ENCODE results near the gene MAPK9. TPM values are rescaled to one million over a fixed set of nuclear protein-coding genes. Genes with fewer than 3 reads are reported as not detected.
A peak's percentile ranks its signal among the peaks of the same experiment; 100 is the strongest.
"Not testable (repeated sequence)": the region's sequence is repeated elsewhere in the genome, so short reads cannot be mapped to it uniquely, and the experiment has no call there.

MAPK9 gene
- total RNA-seq, 1 donor from 2014 or later = 15.0 TPM

DNA sequence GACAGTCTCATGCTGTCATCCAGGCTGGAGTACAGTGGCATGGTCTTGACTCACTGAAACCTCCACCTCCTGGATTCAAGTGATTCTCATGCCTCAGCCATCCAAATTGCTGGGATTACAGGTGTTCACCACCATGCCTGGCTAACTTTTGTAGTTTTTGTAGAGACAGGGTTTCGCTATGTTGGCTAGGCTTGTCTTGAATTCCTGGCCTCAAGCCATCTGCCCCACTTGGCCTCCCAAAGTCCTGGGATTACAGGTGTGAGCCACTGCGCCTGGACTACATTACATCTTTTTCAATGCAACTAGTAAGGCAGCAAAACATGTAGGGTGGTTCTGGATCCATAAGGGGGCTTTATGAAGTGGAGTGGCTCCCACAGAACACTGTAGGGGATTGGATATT lies 53.3 kb downstream of the MAPK9 start:
- DNase-seq (ENCODE audit: low spot score) = no peak
- no peak for ATAC-seq

DNA sequence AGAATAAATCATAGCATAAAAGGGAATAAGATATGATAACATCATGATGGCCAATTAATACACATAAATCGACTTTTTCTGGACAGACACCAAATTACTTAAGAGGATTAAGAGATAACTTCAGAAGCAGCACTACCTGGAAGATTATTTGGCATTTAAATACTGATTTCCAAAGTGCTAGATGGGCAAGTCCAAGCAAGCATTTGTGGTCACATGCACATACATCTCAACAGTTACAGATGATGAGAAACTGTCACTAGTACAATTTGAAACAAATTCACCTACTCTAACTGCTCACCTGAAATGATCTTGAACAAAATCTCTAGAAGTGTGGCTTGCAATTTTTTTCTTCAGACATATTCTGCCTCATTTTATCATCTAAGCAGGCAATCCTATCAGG lies 56.0 kb downstream of the MAPK9 start:
- no peak for ATAC-seq

DNA sequence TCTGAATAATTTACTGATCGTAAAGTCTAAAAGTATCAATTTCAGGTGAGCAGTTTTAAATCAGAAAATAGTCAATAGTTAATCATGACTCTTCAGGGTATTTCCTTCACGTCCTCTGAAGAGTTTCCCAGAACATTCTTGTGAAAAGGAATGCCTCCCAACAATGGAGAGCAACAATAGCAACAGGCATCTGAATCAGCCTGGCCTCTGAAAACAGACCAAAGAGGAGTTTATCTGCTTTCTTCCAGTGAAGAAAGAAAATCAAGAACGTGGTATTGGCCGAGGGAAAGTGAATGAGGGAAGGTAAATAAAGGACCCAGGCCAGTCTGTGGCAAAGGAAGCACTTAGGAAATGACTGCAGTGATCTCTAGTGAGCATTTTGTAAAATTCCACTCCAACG lies 56.8 kb downstream of the MAPK9 start:
- DNase-seq (ENCODE audit: low spot score) (no peak), ATAC-seq (no peak)

More for the DNA sequence above, 56.0 kb downstream of the MAPK9 start:
- no peak for DNase-seq (ENCODE audit: low spot score)

DNA sequence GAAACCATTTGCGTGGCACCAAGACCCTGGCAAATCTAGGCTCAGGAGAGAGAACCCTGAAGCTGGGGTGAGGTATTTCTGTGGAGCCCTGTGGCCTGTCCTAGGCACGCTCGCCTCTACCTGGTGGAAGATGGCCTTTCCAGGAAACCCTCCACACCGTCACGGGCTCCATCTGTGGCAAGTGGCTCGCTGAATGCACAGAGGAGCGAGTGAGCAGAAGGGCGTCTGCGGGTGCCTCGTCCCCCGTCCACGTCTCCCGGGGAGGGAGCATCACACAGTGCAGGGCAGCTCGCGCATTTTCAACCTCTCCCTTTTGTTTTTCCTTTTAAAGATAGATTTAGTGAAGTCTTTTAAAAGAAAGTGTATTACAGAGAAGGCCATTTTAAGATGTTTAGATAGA lies 57.6 kb downstream of the MAPK9 start:
- ATAC-seq (no peak), DNase-seq (ENCODE audit: low spot score) (no peak)

- ATAC-seq (no peak), DNase-seq (ENCODE audit: low spot score) (no peak)
These were observed 58.2 kb downstream of the MAPK9 start for GRCh38 chr5:180233729-180234128.

DNA sequence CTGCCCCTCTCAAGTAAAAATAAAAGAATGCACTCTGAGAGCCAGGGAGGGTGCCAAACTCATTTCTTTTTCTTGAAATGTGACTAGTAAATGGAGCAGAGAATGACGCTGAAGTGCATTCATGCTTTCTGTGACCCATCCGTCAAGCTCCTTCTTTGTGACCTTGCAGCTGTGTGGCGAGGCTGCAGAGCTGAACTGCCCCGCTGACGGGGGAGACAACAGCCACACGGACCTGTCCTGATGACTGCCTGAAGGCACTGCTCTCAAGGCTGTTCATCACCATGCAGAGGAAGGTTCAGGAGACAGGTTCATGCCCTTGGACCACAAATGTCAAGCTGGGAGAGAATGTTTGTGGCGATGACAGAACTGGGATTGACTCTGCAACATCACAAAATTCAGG lies 61.9 kb downstream of the MAPK9 start:
- no peak for DNase-seq (ENCODE audit: low spot score)
- no peak for ATAC-seq

DNA sequence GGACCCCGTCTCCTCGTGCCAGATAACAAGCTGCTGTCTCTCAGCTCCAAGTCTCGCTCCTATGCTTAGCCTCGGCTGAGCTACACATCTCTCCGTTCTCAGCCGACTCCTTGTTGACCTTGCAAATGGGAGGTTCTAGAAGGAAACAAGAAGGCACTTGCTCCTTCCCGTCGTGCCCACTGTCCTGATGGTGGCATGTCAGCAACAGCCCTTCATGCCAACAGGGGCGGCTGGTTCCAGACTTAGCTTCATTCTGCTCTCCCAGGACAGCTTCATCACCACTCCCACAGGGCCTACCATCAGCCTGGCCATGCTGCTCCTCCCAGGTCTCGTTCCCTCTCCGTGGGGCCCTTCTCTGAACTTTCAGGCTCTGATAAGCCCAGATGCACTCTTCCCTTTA lies 69.8 kb downstream of the MAPK9 start:
- ATAC-seq = no peak
- no peak for DNase-seq (ENCODE audit: low spot score)

DNA sequence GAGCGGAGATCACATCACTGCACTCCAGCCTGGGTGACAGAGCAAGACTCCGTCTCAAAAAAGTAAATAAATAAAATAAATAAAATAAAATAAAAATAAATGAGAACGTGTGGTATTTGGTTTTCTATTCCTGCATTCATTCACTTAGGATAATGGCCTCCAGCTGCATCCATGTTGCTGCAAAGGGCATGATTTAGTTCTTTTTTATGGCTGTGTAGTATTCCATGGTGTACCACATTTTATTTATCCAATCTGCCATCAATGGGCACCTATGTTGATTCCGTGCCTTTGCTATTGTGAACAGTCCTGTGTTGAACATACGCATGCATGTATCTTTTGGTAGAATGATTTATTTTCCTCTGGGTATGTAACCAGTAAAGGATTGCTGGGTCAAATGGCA lies 74.1 kb downstream of the MAPK9 start:
- no peak for DNase-seq (ENCODE audit: low spot score)
- no peak for ATAC-seq

- DNase-seq (ENCODE audit: low spot score) (no peak), ATAC-seq (no peak)
These were observed 75.2 kb downstream of the MAPK9 start for GRCh38 chr5:180216646-180217171.

DNA sequence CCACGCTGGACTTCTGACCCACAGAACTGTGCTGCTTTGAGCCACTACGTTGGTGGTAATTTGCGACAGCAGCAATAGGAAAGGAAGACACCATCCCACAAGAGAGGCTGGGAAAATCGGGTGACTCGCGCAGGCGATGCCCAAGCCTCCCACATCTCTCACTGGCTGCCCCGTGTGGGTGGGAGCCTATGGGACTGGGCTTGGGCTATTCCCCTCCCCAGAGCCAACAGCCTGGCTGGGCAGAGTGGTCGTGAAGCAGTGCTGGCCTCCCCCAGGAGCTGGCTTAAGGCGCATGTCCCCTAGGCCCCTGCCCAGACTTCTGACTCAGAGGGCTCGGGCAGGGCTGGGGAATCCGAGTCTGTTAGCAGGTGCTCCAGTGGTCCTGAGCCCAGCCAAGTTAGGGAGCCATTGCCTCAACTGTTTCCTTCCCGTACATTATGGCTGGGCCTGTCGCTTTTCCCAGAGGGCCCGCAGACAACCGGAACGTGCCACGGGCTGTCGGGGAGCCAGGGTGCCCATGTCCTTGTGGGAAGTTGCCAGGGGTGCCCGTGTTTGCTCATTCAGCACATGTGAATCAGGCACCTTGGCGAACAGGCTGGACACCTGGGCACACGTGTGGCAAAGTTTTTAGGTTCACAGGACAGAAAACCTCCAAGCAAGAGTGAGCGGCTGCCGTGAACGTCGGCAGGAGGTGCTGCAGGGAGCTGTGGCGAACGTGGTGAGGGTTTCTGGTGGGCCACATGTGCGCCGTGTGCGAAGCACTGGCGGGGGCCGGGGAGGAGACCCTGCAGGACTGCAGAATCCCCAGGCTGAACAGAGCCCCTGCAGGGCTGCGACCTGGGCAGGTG lies 75.9 kb downstream of the MAPK9 start:
- DNase-seq (ENCODE audit: low spot score) = no peak

GRCh38 chr5:180214870-180215770 lies 76.8 kb downstream of the MAPK9 start:
- ATAC-seq (no peak), DNase-seq (ENCODE audit: low spot score) (no peak)

More for the DNA sequence above, 75.9 kb downstream of the MAPK9 start:
- ATAC-seq = no peak

- no peak for ATAC-seq
These were observed 78.2 kb downstream of the MAPK9 start for GRCh38 chr5:180213657-180214207.

DNA sequence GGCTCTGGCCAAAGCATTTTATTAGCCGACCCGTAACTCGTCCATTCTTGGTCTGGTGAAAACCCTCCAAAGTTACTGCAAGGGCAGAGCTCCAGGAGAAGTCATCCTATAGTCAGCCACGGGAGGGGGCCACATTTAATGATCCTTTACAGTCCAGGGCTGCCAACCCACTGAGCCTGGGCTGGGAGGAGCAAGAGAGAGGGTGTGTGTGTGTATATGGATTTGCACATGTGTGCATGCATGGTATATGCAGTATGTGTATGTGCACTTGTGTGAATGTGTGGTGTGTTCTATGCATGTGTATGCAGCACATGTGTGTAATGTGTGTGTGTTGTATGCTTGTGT lies 78.7 kb downstream of the MAPK9 start:
- DNase-seq (ENCODE audit: low spot score) (no peak), ATAC-seq (no peak)

More at GRCh38 chr5:180213657-180214207, 78.2 kb downstream of the MAPK9 start:
- DNase-seq (ENCODE audit: low spot score) = no peak

DNA sequence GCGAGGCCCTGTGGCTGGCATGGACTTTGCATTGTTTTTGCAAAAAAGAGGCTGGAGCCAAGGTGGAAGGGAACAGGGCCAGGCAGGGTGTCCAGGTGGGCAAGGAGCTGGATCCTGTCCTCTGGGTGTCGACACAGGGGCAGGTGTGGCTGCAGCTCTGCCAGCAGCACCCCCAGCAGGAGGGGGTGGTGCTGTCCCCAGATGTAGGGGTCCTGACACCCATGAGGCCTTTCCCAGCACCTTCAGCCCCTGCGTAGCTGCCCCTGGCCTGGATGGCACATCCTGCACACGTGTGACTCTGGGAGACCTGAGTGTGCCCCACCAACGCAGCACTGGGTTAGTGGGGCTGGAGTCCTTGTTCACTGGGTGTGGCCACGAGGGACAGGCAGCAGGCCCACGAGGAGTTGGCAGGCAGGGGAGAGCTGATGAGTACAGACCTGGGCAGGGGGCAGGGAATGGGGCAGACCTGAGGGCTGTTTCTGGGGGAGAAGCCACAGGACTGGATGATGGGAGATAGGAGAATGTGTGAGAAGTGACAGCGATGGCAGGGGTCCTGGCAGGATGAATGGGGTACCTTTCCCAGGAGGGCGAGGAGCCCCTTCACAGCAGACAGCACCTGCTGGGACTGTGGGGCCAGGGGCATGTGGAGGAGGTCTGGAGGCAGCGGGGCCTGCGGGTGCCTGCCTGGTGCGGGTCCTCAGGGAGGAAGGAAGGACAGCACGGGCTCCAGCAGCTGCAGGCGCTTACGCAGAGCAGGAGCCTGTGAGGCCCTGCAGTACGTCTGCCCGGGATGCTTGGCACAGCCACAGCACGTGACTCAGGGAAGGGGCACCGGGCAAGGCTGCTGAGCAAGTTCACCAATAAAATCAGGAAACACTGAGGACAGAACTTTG lies 79.3 kb downstream of the MAPK9 start:
- ATAC-seq = no peak
- DNase-seq (ENCODE audit: low spot score) = no peak

GRCh38 chr5:180211761-180212035 lies 80.2 kb downstream of the MAPK9 start:
- ATAC-seq (no peak), DNase-seq (ENCODE audit: low spot score) (no peak)

GRCh38 chr5:180210961-180211760 lies 80.7 kb downstream of the MAPK9 start:
- DNase-seq (ENCODE audit: low spot score) (no peak), ATAC-seq (no peak)

- DNase-seq (ENCODE audit: low spot score); ATAC-seq: not testable (repeated sequence)
These were observed 81.8 kb downstream of the MAPK9 start for GRCh38 chr5:180210077-180210476.

GRCh38 chr5:180209137-180209581 lies 82.7 kb downstream of the MAPK9 start, which contains the start of gene RASGEF1C:
Gene RASGEF1C, minus strand, starts transcription at chr5:180209211. Its CDS starts 71,159 bp downstream, at chr5:180138052.
- DNase-seq (ENCODE audit: low spot score) = peak; percentile 62
- ATAC-seq = peak; percentile 97

DNA sequence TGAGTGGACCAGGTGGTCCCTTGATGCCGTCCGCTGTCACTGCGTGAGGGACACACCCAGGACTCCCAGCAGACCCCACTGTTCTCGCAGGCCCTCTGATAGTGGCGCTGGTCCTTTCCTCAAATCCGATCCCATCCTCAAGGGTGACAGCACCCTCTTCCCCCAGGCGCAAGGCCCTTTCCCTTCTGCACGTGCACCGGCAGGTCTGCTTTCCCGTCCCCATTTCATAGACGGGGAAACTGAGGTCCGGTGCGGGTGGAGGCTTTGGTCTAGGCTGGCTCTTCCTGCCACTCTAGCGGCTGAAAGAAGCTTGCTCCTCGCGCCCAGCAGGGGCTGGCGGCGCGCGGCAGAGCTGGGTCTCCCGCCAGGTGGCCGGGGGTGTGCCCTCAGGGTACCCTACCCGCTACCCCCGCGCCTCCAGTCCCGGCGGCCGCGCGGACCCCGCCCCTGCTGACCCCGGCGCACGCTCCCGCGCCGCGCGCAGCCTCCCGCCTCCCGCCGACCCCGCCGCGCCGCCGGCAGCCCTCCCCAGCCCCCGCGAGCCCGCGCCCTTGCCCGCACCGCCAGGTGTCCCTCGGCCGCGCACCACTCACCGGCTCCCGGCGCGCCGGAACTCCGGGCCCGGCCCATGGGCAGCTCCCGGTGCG lies 83.3 kb downstream of the MAPK9 start:
- DNase-seq (ENCODE audit: low spot score) (no peak), ATAC-seq (peak; percentile 43)
